Naive thymus-derived CD4-positive, alpha-beta T cell (primary cell): ENCODE data around the gene DYRK1A. TPM values are rescaled to one million over a fixed set of nuclear protein-coding genes. Genes with fewer than 3 reads are reported as not detected.

Experiments used
- ATAC-seq: fragments of 150-1000 bp; cut with Tn5 transposase; 2 replicates; pipeline ENCODE4 v1.10.0; 2021; ENCODE audit warnings: mild to moderate bottlenecking, moderate library complexity
- CTCF ChIA-PET: fragments of 350-600 bp; sonication (Branson Sonifier 250); formaldehyde crosslinking; loops from one replicate; lab custom pipeline; 2021; ENCODE audit warnings: antibody characterized with exemption; lab: Charles Lee
- POLR2A ChIA-PET: fragments of 350-600 bp; sonication (Branson Sonifier 250); formaldehyde crosslinking; loops from one replicate; lab custom pipeline; 2021; ENCODE audit warnings: antibody characterized with exemption, inconsistent platforms; lab: Charles Lee
- DNase-seq, 9 donors: peaks; one replicate each; pipeline versions ENCODE4 v3.0.0 to v3.0.0-alpha.2; 2020 to 2022; ENCODE audit warnings: mixed read lengths in 1 of 9
- H3K27ac ChIP-seq: one replicate; pipeline ENCODE4 v1.7.0; 2013; ENCODE audit warnings: mild to moderate bottlenecking, low read depth, low read length, moderate library complexity
- H3K27me3 ChIP-seq, 2 donors: one replicate each; pipeline ENCODE4 v1.7.0; 2013; ENCODE audit warnings: low read length in 2 of 2, mild to moderate bottlenecking in 2 of 2, moderate library complexity in 2 of 2; ENCODE audit not compliant: control insufficient read depth in 2 of 2, insufficient read depth in 2 of 2
- H3K36me3 ChIP-seq, 3 experiments: 1 replicate in 2 of 3; 2 replicates in 1 of 3; pipeline ENCODE4 v1.7.0; 2013; ENCODE audit warnings: low read length in 3 of 3, mild to moderate bottlenecking in 3 of 3, moderate library complexity in 1 of 3; ENCODE audit not compliant: insufficient read depth in 3 of 3, control insufficient read depth in 2 of 3
- H3K4me1 ChIP-seq, 2 donors: one replicate each; pipeline ENCODE4 v1.7.0; 2013; ENCODE audit warnings: low read length in 2 of 2, mild to moderate bottlenecking in 2 of 2, moderate library complexity in 1 of 2; ENCODE audit not compliant: control insufficient read depth in 2 of 2, insufficient read depth in 2 of 2
- H3K4me3 ChIP-seq: 2 replicates; pipeline ENCODE4 v1.7.0; 2013; ENCODE audit warnings: mild to moderate bottlenecking, low read length
- H3K9me3 ChIP-seq, 3 experiments: 1 replicate in 2 of 3; 2 replicates in 1 of 3; pipeline ENCODE4 v1.7.0; 2013; ENCODE audit warnings: low read length in 3 of 3; ENCODE audit not compliant: control insufficient read depth in 2 of 3
- H3K27ac Mint-ChIP-seq, 9 donors: one replicate each; pipeline ENCODE4 v1.8.0; 2020 to 2022; ENCODE audit warnings: mixed read lengths in 9 of 9, mild to moderate bottlenecking in 8 of 9, moderate library complexity in 5 of 9, inconsistent platforms in 2 of 9
- H3K27me3 Mint-ChIP-seq, 5 donors: one replicate each; pipeline ENCODE4 v1.8.0; 2021 to 2022; ENCODE audit warnings: mixed read lengths in 5 of 5, mild to moderate bottlenecking in 1 of 5
- H3K36me3 Mint-ChIP-seq, 5 donors: one replicate each; pipeline ENCODE4 v1.8.0; 2020 to 2022; ENCODE audit warnings: mixed read lengths in 5 of 5, mild to moderate bottlenecking in 3 of 5, inconsistent platforms in 1 of 5
- H3K4me1 Mint-ChIP-seq, 7 donors: one replicate each; pipeline ENCODE4 v1.8.0; 2020 to 2022; ENCODE audit warnings: mixed read lengths in 7 of 7, mild to moderate bottlenecking in 3 of 7, inconsistent platforms in 1 of 7
- H3K4me3 Mint-ChIP-seq, 10 donors: one replicate each; pipeline ENCODE4 v1.8.0; 2020 to 2022; ENCODE audit warnings: mild to moderate bottlenecking in 10 of 10, mixed read lengths in 10 of 10, moderate library complexity in 6 of 10, inconsistent platforms in 2 of 10
- H3K9me3 Mint-ChIP-seq, 11 donors: one replicate each; pipeline ENCODE4 v1.8.0; 2020 to 2022; ENCODE audit warnings: mixed read lengths in 11 of 11, mild to moderate bottlenecking in 4 of 11, inconsistent platforms in 1 of 11, moderate library complexity in 1 of 11
- intact Hi-C, 2 donors: fragments of 100-400 bp; cut with micrococcal nuclease; formaldehyde crosslinking; loops; one replicate each; pipeline ENCODE4 v1.15.1; 2023
- polyA plus RNA-seq, 2 donors: library from polyadenylated mRNA; unstranded; fragments of 300-500 nt; fragmentation: Illumina TruSeq; gene quantifications; one replicate each; pipeline ENCODE4 v1.2.3, GENCODE V29; 2021
- total RNA-seq, 6 experiments: library from RNA in 5 of 6; stranded (reverse) in 5 of 6; gene quantifications; 1 replicate in 5 of 6; 2 replicates in 1 of 6; pipeline ENCODE4 v1.2.3 and lab custom pipeline; 2021 to 2026

Gene DYRK1A
- total and polyA plus RNA-seq, 7 experiments from 2014 or later = 3.3 to 142 (median 118) TPM

GRCh38 chr21:37385179-37385765, 18.7 kb downstream of the DYRK1A start:
- intact Hi-C loops = loop anchor here in 1 of 2 donors (2.0 kb wide), 1 partner anchor 16 kb away; no protein-coding TSS in a partner anchor
- peaks cover 68 to 97% (median 89%) of the 10 kb centered on the region in 7 donors for H3K4me1 Mint-ChIP-seq
- H3K9me3 Mint-ChIP-seq = peaks cover 0 to 12% (median 3%) of the 10 kb centered on the region in 11 donors
- peak; percentile 21 for ATAC-seq
- peaks cover 4 to 15% (median 12%) of the 10 kb centered on the region in 5 donors for H3K36me3 Mint-ChIP-seq
- no peak for DNase-seq
- no peaks in the 10 kb centered on the region for H3K27me3 Mint-ChIP-seq
- ChIA-PET CTCF (interaction anchor here (1.3 kb wide), 1 partner anchor 14 kb away, joined by 3 read pairs; no protein-coding TSS in a partner anchor), POLR2A (interaction anchor here (0.6 to 4.2 kb wide), 2 partner anchors 11 to 288 kb away, joined by 4 to 16 read pairs; no protein-coding TSS in a partner anchor)
- Histone ChIP-seq H3K4me3 (no peak overlapping the region), H3K9me3 (no peaks in the 10 kb centered on the region), H3K4me1 (peaks cover 61 to 66% of the 10 kb centered on the region in 2 donors), H3K27ac (no peak overlapping the region), H3K36me3 (no peaks in the 10 kb centered on the region), H3K27me3 (no peaks in the 10 kb centered on the region)
- H3K27ac Mint-ChIP-seq = peak overlapping the region in 4 of 9 donors; percentile 49 to 81 (median 76)
- H3K4me3 Mint-ChIP-seq = peak overlapping the region in 8 of 10 donors; percentile 22 to 76 (median 56)

GRCh38 chr21:37386151-37386550, 19.6 kb downstream of the DYRK1A start:
- no peaks in the 10 kb centered on the region for H3K36me3 ChIP-seq
- ChIA-PET CTCF (interaction anchor here (1.3 kb wide), 1 partner anchor 15 kb away, joined by 3 read pairs; no protein-coding TSS in a partner anchor), POLR2A (interaction anchor here (4.2 kb wide), 1 partner anchor 12 kb away, joined by 16 read pairs; no protein-coding TSS in a partner anchor)
- H3K27ac Mint-ChIP-seq = peak overlapping the region in 3 of 9 donors; percentile 14 to 81 (median 57)
- H3K36me3 Mint-ChIP-seq = peaks cover 4 to 13% (median 10%) of the 10 kb centered on the region in 5 donors
- ATAC-seq = no peak
- H3K9me3 Mint-ChIP-seq = peaks cover 0 to 12% (median 3%) of the 10 kb centered on the region in 11 donors
- intact Hi-C loops = no loop called here
- DNase-seq = no peak
- no peak overlapping the region for H3K27ac ChIP-seq
- H3K4me3 Mint-ChIP-seq = peak overlapping the region in 9 of 10 donors; percentile 13 to 77 (median 60)
- H3K4me1 ChIP-seq = peaks cover 59 to 61% of the 10 kb centered on the region in 2 donors
- H3K4me3 ChIP-seq = no peak overlapping the region
- peaks cover 69 to 97% (median 89%) of the 10 kb centered on the region in 7 donors for H3K4me1 Mint-ChIP-seq
- H3K27me3 Mint-ChIP-seq = no peaks in the 10 kb centered on the region
- no peaks in the 10 kb centered on the region for H3K9me3 ChIP-seq
- H3K27me3 ChIP-seq = no peaks in the 10 kb centered on the region

GRCh38 chr21:37389456-37389855, 22.9 kb downstream of the DYRK1A start:
- POLR2A ChIA-PET = no interaction called here
- ATAC-seq (no peak), DNase-seq (no peak)
- Mint-ChIP-seq H3K4me1 (peaks cover 72 to 96% (median 87%) of the 10 kb centered on the region in 7 donors), H3K9me3 (no peaks in the 10 kb centered on the region), H3K4me3 (peak overlapping the region in 8 of 10 donors; percentile 6 to 64 (median 48)), H3K27ac (peak overlapping the region in 7 of 9 donors; percentile 38 to 79 (median 52)), H3K27me3 (no peaks in the 10 kb centered on the region), H3K36me3 (peaks cover 0 to 7% (median 1%) of the 10 kb centered on the region in 5 donors)
- peaks cover 50 to 65% of the 10 kb centered on the region in 2 donors for H3K4me1 ChIP-seq
- CTCF ChIA-PET = no interaction called here
- intact Hi-C loops = loop anchor here in 1 of 2 donors (1.0 kb wide), 1 partner anchor 8 kb away; no protein-coding TSS in a partner anchor
- no peaks in the 10 kb centered on the region for H3K9me3 ChIP-seq
- H3K4me3 ChIP-seq = no peak overlapping the region
- H3K27ac ChIP-seq = no peak overlapping the region
- H3K36me3 ChIP-seq = no peaks in the 10 kb centered on the region
- no peaks in the 10 kb centered on the region for H3K27me3 ChIP-seq

GRCh38 chr21:37391666-37392065, 25.1 kb downstream of the DYRK1A start:
- no peaks in the 10 kb centered on the region for H3K36me3 ChIP-seq
- peaks cover 0 to 6% (median 0%) of the 10 kb centered on the region in 5 donors for H3K36me3 Mint-ChIP-seq
- peak overlapping the region; percentile 2 for H3K27ac ChIP-seq
- ATAC-seq (no peak), DNase-seq (no peak)
- no peaks in the 10 kb centered on the region for H3K27me3 ChIP-seq
- H3K9me3 Mint-ChIP-seq = no peaks in the 10 kb centered on the region
- H3K4me1 ChIP-seq = peaks cover 55 to 68% of the 10 kb centered on the region in 2 donors
- H3K9me3 ChIP-seq = no peaks in the 10 kb centered on the region
- H3K4me3 ChIP-seq = no peak overlapping the region
- intact Hi-C loops = loop anchor here in 1 of 2 donors (1.0 kb wide), 1 partner anchor 7 kb away; no protein-coding TSS in a partner anchor
- peaks cover 70 to 96% (median 85%) of the 10 kb centered on the region in 7 donors for H3K4me1 Mint-ChIP-seq
- CTCF ChIA-PET = interaction anchor here (0.7 kb wide), 1 partner anchor 23 kb away, joined by 3 read pairs; no protein-coding TSS in a partner anchor
- POLR2A ChIA-PET = no interaction called here
- H3K27me3 Mint-ChIP-seq = no peaks in the 10 kb centered on the region
- H3K4me3 Mint-ChIP-seq = peak overlapping the region in 8 of 10 donors; percentile 14 to 67 (median 47)
- H3K27ac Mint-ChIP-seq = peak overlapping the region in 8 of 9 donors; percentile 3 to 69 (median 32)

GRCh38 chr21:37392441-37392840, 25.9 kb downstream of the DYRK1A start:
- ChIA-PET POLR2A (no interaction called here), CTCF (no interaction called here)
- DNase-seq (no peak), ATAC-seq (no peak)
- no peaks in the 10 kb centered on the region for H3K27me3 Mint-ChIP-seq
- Histone ChIP-seq H3K36me3 (no peaks in the 10 kb centered on the region), H3K9me3 (no peaks in the 10 kb centered on the region), H3K4me1 (peaks cover 48 to 67% of the 10 kb centered on the region in 2 donors), H3K4me3 (no peak overlapping the region), H3K27ac (peak overlapping the region; percentile 34), H3K27me3 (no peaks in the 10 kb centered on the region)
- intact Hi-C loops = loop anchor here in 1 of 2 donors (1.0 kb wide), 1 partner anchor 8 kb away; no protein-coding TSS in a partner anchor
- H3K4me1 Mint-ChIP-seq = peaks cover 68 to 96% (median 85%) of the 10 kb centered on the region in 7 donors
- peak overlapping the region in 8 of 9 donors; percentile 4 to 88 (median 64) for H3K27ac Mint-ChIP-seq
- H3K9me3 Mint-ChIP-seq = no peaks in the 10 kb centered on the region
- H3K4me3 Mint-ChIP-seq = peak overlapping the region in 8 of 10 donors; percentile 50 to 73 (median 64)
- H3K36me3 Mint-ChIP-seq = peaks cover 0 to 6% (median 0%) of the 10 kb centered on the region in 5 donors

- ChIA-PET CTCF (no interaction called here), POLR2A (no interaction called here)
- Mint-ChIP-seq H3K9me3 (no peaks in the 10 kb centered on the region), H3K36me3 (peaks cover 0 to 6% (median 0%) of the 10 kb centered on the region in 5 donors), H3K4me3 (peak overlapping the region in 9 of 10 donors; percentile 38 to 73 (median 58)), H3K27me3 (no peaks in the 10 kb centered on the region), H3K4me1 (peaks cover 63 to 96% (median 85%) of the 10 kb centered on the region in 7 donors), H3K27ac (peak overlapping the region in 8 of 9 donors; percentile 64 to 88 (median 72))
- peak overlapping the region; percentile 34 for H3K27ac ChIP-seq
- DNase-seq (no peak), ATAC-seq (peak; percentile 24)
- peaks cover 46 to 67% of the 10 kb centered on the region in 2 donors for H3K4me1 ChIP-seq
- no peaks in the 10 kb centered on the region for H3K36me3 ChIP-seq
- H3K4me3 ChIP-seq = no peak overlapping the region
- H3K27me3 ChIP-seq = no peaks in the 10 kb centered on the region
- intact Hi-C loops = no loop called here
- H3K9me3 ChIP-seq = no peaks in the 10 kb centered on the region
Measured at GRCh38 chr21:37393030-37393429, 26.5 kb downstream of the DYRK1A start.
